GM19043 (cell line): ENCODE measurements around the gene ENO2.
A peak's percentile ranks its signal among the peaks of the same experiment; 100 is the strongest.

Source experiments
- ATAC-seq: cut with Tn5 transposase; IDR thresholded peaks from one replicate; pipeline ENCODE4 v1.9.1; 2021; ENCODE audit warnings: low read depth; ENCODE audit not compliant: unreplicated experiment

Gene ENO2

DNA sequence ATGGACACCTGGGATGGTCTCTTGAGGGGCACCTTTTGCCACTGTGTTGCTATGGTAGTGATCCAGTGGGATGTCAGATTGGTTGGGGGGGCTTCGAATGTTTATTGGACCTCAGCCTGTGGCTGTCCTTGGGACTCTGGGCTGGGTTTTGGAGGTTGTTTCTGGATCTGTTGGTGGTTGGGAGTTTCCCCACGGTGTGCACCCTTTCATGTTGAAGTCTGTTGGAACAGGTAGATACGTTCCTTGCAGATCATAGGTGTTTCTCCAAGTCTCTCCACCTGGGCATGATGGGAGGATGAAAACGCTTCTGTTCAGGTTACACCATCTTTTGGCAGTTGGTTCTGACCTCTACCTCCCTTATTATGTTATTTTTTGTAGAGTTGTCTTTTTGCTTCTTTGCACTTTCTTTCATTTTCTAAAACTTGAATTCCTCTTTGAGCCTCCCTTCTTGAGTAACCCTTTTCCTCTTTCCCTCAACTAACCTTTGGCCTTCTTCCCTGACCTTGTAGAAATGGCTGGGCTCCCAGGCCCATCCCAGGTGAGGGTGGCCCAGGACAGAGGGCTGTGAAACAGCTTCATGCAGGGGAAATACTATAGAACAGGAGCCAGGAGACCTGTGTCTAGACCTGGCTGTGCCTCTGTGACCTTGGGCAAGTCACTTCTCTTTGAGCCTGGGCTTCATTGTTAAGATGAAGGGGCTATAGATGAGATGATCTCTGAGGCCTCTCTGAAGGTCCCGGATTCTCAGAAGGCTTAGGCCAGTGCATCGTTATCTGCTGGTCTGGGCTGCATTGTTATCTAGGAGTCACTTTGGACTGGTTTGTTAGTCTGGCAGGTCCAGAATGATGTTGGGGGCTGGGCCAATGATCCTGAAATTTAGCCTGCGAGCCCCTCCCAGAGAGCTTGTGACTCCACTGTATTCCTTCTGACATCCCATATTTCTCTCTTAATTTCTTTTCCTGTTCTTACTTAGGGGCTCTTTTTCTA lies 15.4 kb downstream of the ENO2 start:
- ATAC-seq = no peak

DNA sequence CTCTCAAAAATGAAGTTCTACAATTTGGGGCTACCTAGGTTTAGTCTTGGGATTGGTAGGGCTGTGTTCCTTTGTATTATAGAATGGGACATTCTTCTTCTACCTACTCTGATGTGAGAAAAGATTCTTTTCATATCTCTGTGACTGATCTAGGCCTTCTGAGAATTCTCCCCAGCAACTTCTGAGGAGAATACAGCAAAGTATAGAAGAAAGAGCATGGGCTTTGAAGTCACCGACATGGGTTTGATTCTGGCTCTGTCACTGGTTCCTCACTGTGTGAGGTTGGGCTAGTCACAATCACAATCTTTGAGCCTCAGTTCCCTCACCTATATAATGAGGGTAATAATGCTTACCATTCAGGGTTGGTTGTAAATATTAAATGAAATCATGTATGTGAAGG lies 18.4 kb downstream of the ENO2 start:
- ATAC-seq = no peak

DNA sequence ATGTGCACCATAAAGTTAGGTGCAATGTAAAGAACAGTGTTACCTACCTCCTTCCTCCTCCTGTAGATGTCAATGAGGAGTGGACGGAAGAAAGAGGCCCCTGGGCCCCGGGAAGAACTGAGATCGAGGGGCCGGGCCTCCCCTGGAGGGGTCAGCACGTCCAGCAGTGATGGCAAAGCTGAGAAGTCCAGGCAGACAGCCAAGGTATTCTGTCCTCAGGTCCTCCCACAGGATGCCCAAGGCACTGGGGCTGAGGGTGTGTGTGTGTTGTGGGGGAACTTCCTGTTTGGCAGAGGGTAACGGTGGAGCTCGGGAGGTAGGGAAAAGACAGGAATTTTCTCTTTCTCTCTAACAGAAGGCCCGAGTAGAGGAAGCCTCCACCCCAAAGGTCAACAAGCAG lies 19.7 kb downstream of the ENO2 start:
- ATAC-seq = no peak

DNA sequence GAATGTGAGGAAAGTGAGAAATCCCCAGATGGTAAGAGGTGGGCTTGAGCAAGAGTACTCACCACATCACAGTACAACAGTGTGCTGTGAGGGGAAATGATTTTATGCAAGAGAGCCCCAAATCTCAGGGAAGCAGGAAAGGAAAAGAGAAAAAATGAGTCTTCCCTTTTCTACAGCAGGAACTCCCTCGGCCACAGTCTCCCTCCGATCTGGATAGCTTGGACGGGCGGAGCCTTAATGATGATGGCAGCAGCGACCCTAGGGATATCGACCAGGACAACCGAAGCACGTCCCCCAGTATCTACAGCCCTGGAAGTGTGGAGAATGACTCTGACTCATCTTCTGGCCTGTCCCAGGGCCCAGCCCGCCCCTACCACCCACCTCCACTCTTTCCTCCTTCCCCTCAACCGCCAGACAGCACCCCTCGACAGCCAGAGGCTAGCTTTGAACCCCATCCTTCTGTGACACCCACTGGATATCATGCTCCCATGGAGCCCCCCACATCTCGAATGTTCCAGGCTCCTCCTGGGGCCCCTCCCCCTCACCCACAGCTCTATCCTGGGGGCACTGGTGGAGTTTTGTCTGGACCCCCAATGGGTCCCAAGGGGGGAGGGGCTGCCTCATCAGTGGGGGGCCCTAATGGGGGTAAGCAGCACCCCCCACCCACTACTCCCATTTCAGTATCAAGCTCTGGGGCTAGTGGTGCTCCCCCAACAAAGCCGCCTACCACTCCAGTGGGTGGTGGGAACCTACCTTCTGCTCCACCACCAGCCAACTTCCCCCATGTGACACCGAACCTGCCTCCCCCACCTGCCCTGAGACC lies 21.2 kb downstream of the ENO2 start:
- no peak for ATAC-seq

DNA sequence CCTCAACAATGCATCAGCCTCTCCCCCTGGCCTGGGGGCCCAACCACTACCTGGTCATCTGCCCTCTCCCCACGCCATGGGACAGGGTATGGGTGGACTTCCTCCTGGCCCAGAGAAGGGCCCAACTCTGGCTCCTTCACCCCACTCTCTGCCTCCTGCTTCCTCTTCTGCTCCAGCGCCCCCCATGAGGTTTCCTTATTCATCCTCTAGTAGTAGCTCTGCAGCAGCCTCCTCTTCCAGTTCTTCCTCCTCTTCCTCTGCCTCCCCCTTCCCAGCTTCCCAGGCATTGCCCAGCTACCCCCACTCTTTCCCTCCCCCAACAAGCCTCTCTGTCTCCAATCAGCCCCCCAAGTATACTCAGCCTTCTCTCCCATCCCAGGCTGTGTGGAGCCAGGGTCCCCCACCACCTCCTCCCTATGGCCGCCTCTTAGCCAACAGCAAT lies 21.8 kb downstream of the ENO2 start:
- no peak for ATAC-seq

DNA sequence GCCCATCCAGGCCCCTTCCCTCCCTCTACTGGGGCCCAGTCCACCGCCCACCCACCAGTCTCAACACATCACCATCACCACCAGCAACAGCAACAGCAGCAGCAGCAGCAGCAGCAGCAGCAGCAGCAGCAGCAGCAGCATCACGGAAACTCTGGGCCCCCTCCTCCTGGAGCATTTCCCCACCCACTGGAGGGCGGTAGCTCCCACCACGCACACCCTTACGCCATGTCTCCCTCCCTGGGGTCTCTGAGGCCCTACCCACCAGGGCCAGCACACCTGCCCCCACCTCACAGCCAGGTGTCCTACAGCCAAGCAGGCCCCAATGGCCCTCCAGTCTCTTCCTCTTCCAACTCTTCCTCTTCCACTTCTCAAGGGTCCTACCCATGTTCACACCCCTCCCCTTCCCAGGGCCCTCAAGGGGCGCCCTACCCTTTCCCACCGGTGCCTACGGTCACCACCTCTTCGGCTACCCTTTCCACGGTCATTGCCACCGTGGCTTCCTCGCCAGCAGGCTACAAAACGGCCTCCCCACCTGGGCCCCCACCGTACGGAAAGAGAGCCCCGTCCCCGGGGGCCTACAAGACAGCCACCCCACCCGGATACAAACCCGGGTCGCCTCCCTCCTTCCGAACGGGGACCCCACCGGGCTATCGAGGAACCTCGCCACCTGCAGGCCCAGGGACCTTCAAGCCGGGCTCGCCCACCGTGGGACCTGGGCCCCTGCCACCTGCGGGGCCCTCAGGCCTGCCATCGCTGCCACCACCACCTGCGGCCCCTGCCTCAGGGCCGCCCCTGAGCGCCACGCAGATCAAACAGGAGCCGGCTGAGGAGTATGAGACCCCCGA lies 22.5 kb downstream of the ENO2 start:
- no peak for ATAC-seq

DNA sequence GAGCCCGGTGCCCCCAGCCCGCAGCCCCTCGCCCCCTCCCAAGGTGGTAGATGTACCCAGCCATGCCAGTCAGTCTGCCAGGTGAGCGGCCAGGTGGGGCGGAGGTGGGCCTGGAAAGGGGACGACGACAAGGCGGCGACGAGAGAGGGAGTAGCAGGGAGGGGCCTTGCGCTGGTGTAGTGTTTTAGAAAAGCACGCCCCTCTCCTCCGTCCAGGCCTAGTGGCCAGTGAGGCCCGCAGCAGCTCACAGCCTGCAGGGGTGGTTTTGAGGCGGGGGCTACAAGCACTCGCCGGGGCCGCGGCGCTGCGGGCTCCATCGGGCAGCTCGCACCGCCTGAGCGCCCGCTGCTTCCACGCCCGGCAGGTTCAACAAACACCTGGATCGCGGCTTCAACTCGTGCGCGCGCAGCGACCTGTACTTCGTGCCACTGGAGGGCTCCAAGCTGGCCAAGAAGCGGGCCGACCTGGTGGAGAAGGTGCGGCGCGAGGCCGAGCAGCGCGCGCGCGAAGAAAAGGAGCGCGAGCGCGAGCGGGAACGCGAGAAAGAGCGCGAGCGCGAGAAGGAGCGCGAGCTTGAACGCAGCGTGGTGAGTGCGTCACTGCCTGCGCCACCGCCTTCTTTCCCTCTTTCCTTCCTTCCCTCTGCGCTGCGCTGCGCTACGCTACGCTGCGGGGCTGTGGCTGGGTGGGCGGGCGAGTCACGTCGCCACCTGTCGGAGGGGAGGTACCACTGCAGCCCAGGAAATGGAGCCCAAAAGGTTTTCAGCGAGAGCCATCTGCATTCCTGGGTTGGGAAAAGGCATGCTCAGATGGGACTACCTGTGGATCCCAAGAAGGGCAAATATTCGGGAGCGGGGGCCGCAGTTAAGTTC lies 23.3 kb downstream of the ENO2 start:
- ATAC-seq = peak; percentile 93

DNA sequence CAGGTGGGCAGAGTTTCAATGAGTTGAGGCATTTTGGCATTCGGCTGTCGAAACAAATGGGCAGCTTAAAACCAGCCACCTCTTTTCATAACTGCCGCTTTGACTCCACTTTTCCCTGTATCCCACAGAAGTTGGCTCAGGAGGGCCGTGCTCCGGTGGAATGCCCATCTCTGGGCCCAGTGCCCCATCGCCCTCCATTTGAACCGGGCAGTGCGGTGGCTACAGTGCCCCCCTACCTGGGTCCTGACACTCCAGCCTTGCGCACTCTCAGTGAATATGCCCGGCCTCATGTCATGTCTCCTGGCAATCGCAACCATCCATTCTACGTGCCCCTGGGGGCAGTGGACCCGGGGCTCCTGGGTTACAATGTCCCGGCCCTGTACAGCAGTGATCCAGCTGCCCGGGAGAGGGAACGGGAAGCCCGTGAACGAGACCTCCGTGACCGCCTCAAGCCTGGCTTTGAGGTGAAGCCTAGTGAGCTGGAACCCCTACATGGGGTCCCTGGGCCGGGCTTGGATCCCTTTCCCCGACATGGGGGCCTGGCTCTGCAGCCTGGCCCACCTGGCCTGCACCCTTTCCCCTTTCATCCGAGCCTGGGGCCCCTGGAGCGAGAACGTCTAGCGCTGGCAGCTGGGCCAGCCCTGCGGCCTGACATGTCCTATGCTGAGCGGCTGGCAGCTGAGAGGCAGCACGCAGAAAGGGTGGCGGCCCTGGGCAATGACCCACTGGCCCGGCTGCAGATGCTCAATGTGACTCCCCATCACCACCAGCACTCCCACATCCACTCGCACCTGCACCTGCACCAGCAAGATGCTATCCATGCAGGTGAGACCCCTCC lies 24.2 kb downstream of the ENO2 start:
- ATAC-seq = no peak

DNA sequence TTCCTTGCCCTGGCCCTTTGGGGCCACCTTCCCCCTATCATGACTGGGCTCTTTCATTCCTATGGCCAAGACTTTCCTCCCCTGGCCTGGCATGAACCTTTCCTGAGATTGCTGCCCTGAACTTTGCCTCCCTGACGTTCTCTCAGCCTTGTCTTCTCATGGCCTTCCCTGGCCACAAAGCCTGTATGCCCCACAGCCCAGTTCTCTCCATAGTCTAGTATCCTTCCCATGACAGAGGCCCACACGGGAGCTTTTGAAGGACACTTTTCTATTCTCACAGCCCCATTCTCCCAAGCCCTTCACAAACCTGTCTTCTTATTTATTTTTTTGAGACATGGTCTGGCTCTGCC lies 24.8 kb downstream of the ENO2 start:
- ATAC-seq = no peak

DNA sequence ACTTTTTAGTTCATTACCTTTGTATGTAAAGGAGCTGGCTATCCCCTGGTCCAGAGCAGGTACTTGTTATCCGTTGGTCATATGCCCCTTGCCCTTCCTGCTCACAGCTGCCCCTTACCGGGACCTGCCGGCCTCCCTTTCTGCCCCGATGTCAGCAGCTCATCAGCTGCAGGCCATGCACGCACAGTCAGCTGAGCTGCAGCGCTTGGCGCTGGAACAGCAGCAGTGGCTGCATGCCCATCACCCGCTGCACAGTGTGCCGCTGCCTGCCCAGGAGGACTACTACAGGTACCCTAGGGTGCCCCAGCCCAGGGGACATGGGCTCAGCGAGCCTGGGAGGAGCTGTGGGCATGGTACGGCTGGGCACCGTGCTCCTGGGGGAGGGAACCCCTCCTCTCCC lies 26.9 kb downstream of the ENO2 start:
- no peak for ATAC-seq

DNA sequence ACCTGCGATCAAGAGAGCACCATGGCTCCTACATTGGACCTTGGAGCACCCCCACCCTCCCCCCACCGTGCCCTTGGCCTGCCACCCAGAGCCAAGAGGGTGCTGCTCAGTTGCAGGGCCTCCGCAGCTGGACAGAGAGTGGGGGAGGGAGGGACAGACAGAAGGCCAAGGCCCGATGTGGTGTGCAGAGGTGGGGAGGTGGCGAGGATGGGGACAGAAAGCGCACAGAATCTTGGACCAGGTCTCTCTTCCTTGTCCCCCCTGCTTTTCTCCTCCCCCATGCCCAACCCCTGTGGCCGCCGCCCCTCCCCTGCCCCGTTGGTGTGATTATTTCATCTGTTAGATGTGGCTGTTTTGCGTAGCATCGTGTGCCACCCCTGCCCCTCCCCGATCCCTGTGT lies 27.4 kb downstream of the ENO2 start:
- ATAC-seq = no peak

DNA sequence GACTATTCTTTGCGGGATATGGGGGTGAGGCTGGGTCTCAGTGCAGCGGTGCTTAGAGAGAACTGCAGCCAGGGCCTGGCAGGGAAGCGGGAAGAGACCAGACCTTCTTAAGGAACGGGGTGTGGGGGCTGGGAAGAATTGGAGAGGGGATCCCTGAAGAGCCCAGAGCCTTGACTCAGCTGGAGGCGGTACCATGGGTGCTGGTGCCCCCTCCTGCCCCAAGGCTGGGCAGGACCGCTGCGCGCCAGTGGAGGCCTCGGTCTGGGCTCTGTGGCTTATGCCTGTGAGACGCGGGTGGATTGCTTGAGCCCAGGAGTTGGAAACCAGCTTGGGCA lies 27.9 kb downstream of the ENO2 start:
- ATAC-seq = no peak

DNA sequence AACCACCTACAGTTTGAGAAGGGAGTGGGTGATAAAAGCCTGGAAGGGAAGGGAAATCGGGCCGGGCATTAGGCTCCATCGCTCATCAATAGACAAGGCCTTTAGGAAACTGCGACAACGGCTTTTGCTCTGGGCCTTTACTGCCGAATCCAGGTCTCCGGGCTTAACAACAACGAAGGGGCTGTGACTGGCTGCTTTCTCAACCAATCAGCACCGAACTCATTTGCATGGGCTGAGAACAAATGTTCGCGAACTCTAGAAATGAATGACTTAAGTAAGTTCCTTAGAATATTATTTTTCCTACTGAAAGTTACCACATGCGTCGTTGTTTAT lies 29.0 kb downstream of the ENO2 start:
- ATAC-seq = peak; percentile 23

DNA sequence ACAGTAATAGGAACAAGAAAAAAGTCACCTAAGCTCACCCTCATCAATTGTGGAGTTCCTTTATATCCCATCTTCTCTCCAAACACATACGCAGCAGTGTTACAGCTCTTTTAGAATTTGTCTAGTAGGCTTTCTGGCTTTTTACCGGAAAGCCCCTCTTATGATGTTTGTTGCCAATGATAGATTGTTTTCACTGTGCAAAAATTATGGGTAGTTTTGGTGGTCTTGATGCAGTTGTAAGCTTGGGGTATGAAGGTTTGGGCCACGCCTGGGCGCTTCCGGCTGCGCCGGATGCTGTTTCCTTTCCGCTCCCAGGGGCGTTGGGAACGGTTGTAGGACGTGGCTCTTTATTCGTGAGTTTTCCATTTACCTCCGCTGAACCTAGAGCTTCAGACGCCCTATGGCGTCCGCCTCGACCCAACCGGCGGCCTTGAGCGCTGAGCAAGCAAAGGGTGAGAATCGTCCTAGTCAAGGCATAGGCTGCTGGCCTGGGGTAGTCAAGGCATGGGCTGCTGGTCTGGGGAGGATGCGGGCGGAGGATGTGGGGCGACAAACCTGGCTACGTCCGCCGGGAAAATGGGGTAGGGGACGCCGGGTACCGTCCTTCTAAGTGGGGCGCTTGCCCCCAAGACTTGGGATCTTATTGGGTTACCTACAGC lies 29.5 kb downstream of the ENO2 start, which contains the start of the genes C12orf57 and RNU7-1:
Gene C12orf57 (plus strand): TSS at position 301 of the 659 bp plus-strand sequence. CDS start 100 bp downstream, at position 401.
Gene RNU7-1 (plus strand): TSS at position 95 of the 659 bp plus-strand sequence.
- ATAC-seq = peak; percentile 37

DNA sequence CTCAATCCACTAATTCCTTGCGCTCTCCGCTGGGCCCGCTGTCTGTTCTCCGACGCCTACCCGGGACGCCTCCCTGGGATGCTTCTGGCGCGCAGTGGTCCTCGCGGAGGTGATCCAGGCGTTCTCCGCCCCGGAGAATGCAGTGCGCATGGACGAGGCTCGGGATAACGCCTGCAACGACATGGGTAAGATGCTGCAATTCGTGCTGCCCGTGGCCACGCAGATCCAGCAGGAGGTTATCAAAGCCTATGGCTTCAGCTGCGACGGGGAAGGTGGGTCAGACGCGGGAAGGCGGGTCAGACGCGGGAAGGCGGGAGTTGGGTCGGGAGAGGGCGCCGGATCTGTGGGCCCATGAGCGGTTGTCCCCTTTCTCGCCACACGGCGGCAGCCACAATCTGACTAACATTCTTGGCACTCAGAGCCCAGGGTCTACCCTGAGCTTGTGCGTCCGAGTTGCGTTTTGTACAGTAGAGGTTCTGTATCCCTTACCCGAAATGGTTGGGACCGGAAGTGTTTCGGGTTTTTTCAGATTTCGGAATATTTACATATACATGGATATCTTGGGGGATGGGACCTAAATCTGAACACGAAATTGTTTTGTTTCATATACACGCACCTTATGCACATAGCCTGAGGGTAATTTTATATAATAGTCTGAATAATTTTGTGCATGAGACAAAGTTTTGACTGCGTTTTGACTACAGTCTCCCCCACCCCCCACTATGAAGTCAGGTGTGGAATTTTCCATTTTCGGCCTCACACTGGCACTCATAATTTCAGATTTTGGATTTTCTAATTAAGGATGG lies 30.2 kb downstream of the ENO2 start:
- peak; percentile 23 for ATAC-seq

DNA sequence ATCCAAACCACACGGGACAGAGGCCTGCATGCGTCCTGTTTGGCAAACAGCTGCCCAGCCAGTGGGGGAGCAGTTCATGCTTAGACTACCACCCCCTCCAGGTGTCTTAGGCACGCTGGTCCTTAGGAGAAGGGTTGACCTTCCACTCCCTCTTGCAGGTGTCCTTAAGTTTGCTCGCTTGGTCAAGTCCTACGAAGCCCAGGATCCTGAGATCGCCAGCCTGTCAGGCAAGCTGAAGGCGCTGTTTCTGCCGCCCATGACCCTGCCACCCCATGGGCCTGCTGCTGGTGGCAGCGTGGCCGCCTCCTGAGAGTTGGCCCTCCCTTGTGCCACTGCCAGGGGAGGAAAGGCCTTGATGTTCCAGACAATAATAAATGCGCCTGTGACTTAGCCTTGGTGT lies 31.2 kb downstream of the ENO2 start:
- ATAC-seq = no peak

DNA sequence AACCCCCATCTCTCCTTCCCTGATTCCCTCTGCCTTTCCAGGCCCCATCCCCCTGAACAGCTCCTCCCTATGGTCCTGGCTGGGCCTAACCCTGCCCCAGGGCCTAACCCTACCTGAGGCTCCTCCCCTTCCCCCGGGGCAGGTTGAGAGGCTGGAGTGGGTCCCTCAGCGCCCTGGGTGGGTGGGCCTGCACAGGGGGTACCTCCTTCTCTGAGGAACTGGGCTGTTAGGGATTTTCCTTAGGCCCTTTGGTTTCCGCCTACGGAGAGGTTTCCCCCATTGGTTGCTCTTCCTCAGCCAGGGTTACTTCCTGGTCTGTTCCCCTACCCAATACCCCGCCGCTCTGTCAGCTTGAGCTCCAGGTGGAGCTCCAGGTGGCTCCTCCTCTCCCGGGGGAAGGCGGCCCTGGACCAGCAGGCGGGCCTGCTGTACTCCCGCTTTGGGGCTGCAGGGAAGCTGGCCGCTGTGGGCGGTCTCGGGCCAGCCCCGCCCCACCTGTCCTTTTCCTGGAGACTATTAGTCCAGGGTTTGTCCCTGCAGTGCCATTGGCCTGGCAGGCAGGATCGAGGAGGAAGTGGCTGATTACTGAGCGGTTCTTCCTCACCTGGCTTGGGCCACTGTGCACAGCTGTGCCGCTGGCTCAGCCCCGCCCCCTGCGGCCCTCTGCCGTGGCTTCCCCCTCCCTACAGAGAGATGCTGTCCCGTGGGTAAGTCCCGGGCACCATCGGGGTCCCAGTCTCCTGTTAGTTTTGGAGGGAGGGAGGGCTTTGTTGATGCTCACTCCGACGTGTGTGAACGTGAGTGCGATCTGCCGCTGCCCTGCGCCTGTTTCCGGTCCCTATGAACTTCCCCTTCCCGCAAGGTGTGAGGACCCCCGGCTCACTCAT lies 31.9 kb downstream of the ENO2 start:
- ATAC-seq = peak; percentile 25
